ENCODE results near the gene FLVCR2.

DNA sequence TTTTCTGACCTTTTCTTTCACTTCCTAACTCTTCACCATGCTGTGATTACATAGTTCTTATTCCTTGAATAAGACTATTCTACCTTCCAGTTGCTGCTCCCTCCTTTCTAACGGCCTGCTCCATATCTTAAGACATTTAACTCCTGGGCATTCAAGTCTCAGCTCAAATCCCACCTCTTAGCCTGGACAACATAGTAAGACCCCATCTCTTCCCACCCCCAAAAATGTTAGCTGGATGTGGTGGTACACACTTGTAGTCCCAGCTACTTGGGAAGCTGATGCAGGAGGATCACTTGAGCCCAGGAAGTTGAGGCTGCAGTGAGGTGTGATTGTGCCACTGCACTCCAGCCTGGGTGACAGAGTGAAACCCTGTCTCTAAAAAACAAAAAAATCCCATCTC is 71.4 kb downstream of the FLVCR2 start:
- TF ChIP-seq, protein P1, sequence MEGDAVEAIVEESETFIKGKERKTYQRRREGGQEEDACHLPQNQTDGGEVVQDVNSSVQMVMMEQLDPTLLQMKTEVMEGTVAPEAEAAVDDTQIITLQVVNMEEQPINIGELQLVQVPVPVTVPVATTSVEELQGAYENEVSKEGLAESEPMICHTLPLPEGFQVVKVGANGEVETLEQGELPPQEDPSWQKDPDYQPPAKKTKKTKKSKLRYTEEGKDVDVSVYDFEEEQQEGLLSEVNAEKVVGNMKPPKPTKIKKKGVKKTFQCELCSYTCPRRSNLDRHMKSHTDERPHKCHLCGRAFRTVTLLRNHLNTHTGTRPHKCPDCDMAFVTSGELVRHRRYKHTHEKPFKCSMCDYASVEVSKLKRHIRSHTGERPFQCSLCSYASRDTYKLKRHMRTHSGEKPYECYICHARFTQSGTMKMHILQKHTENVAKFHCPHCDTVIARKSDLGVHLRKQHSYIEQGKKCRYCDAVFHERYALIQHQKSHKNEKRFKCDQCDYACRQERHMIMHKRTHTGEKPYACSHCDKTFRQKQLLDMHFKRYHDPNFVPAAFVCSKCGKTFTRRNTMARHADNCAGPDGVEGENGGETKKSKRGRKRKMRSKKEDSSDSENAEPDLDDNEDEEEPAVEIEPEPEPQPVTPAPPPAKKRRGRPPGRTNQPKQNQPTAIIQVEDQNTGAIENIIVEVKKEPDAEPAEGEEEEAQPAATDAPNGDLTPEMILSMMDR (IDR thresholded peaks at IDR 0.05; ENCODE audit: insufficient read depth, low read length): no peak
- no peak for TF ChIP-seq GABPA (IDR thresholded peaks at IDR 0.05; ENCODE audit: low read depth)

Data from HL-60 (cell line).